Activated CD8-positive, alpha-beta memory T cell treated with anti-CD3 and anti-CD28 coated beads for 36 hours (primary cell): ENCODE measurements around the gene CYP24A1. TPM values are rescaled to one million over a fixed set of nuclear protein-coding genes. Genes with fewer than 3 reads are reported as not detected.

Source experiments
- CTCF ChIA-PET: fragments of 350-600 bp; sonication (Branson Sonifier 250); formaldehyde crosslinking; loops from one replicate; lab custom pipeline; 2021; ENCODE audit warnings: antibody characterized with exemption; lab: Charles Lee
- POLR2A ChIA-PET: fragments of 350-600 bp; sonication (Branson Sonifier 250); formaldehyde crosslinking; loops from one replicate; lab custom pipeline; 2021; ENCODE audit warnings: antibody characterized with exemption; lab: Charles Lee
- total RNA-seq, 2 experiments: library from RNA; stranded (reverse); gene quantifications; one replicate each; pipeline ENCODE4 v1.2.3, GENCODE V29; 2021

Gene CYP24A1
- total RNA-seq, 2 experiments from 2014 or later = 0.13 to 0.34 TPM

DNA sequence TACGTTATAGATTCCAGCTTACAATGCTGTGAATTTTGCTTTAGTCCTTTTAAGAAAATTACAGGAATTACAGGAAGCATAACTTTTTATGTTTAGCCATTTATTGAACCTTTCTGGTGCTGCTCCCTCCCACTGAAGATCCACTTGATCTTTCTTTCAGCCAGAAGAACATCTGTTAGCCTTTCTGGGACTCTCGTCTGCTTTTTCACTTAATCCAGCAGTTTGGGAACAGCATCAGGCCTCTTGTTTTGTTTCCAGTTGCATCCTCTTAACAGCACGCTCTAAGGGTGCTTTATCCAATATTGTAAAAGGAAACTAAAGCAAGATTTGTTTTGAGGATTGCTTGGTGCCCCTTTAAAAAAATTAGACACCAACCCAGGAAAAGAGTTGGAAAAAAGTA is 10.3 kb upstream of the CYP24A1 start:
- CTCF ChIA-PET = no interaction called here
- POLR2A ChIA-PET = interaction anchor here (0.6 kb wide), 1 partner anchor 1670 kb away, joined by 3 read pairs; no protein-coding TSS in a partner anchor

DNA sequence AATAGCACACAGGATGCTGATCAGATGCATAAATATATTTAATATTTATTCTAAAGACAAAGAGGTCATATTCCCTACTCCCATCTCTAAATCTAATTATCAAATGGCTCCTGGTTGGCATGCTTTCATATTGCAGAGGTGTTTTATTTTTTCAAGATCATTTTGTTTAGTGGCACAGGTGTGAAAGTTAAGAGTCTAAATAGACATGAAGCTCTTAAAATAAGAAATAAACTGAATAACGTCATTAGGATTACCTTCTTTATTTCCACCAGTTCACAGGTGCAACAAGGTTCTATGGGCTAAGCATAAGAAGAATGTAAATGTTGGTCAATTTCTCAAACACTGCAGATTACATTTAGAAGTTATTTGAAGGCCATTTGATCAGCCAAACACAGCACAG is 7.1 kb upstream of the CYP24A1 start:
- POLR2A ChIA-PET = no interaction called here
- CTCF ChIA-PET = interaction anchor here (0.6 kb wide), 1 partner anchor 41 kb away, joined by 3 read pairs; no protein-coding TSS in a partner anchor

DNA sequence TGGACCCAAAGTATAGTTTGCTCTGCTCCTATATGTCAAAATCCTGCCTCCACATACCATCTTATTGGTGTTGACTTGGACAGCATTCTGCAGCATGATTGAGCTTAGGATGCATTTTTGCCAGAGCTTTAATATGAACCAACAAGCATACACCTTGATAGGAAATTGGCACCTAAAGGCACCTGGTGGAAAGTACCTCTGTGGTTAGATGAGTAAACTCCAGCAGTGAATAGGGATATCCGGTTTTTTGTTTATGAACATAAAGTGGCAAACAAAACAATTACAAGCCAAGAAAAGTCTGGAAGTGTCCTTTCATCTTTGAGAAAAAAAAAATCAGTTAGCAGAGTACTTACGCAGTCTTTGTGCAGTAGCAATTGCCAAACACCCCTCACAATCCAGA is 6.2 kb upstream of the CYP24A1 start:
- POLR2A ChIA-PET = no interaction called here
- CTCF ChIA-PET = no interaction called here

DNA sequence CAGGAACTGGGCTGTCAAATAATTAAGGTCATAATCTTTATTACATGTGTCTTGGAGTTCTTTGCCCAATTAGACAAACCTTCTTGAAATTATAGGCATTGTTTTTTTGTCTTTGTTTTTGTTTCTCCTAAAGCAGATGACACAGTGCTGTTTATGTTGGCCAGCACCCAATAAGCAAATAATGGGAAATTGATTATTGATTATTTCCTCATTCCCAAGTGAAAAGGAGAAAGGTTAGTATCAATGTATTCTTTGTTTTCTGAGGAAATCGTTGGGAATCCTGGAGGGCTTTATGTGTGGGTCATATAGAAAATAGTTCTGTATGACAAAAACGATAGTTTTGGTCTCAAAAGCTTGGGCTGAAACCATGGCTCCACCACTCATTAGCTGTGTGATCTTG is 4.5 kb upstream of the CYP24A1 start:
- ChIA-PET CTCF (no interaction called here), POLR2A (no interaction called here)

DNA sequence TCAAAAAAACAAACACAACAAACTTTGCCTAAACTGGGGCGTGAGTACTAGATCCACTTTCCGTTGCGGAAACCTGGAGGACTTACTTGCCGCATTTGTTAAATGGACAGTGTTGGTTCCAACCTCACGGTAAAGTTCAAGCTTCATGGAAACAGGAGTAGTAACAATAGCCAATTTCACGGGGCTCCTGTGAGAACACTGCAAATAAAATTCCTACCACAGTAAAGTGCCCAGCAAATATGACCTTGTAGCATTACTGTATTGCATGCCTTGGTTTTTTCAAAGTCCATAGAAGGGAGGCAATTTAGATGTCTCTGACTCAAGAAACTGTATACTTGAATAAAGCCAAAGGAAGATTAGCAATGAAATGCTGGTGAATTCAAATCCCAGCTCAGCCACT is 3.6 kb upstream of the CYP24A1 start:
- CTCF ChIA-PET = no interaction called here
- POLR2A ChIA-PET = no interaction called here

DNA sequence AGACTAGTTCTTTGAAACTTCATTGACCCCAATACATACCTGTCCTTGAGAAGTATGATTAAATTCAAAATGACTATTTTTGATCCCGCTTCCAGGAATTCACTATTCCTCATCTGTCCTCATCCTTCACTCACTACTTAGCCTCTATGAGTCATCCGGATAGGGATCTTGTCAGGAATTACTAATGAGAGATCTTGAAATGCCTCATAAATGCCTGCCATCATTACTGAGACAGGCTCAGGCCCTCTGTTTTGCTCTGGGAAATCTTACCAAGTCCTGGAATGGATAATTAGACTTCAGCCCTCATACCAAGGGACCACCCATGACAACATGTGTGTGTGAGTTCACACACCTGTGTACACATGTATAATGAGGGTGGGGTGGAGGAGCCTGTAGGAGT is 2.8 kb upstream of the CYP24A1 start:
- POLR2A ChIA-PET = no interaction called here
- CTCF ChIA-PET = no interaction called here

DNA sequence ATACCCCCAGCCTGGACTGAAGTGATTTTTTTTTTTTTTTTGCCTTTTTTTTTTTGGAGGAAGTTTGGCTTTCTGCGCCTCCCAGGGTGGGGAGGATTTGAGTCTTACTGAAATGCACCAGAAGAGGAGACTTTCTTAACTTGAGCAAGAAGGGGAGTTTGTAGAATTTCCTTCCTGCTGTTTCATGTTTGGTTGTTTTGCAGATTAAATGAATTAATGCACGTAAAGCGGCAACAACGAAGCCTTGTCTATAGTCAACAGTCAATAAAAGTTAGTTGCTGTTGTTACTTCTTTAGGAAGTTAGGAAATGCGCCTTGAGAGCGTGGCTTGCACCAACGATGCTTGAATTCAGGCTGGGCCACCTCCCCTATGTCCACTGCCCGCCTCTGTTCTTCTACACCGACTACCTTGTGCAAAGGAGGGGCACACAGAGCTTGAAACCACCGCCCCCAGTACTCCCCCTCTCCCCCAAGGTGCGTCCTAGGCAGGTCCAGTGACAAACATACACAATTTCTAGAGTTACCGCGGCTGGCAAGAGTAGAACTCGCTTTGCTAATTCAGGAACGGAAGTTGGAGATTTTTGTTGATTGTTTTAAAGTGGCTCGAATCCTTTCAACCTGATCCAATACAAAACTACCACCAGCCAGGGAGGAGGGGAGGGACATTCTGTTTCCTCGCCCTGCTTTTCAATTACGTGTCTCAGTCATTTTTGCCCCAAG is 830 bp upstream of the CYP24A1 start:
- POLR2A ChIA-PET = no interaction called here
- CTCF ChIA-PET = interaction anchor here (0.6 kb wide), 1 partner anchor 481 kb away, joined by 3 read pairs; no protein-coding TSS in a partner anchor

DNA sequence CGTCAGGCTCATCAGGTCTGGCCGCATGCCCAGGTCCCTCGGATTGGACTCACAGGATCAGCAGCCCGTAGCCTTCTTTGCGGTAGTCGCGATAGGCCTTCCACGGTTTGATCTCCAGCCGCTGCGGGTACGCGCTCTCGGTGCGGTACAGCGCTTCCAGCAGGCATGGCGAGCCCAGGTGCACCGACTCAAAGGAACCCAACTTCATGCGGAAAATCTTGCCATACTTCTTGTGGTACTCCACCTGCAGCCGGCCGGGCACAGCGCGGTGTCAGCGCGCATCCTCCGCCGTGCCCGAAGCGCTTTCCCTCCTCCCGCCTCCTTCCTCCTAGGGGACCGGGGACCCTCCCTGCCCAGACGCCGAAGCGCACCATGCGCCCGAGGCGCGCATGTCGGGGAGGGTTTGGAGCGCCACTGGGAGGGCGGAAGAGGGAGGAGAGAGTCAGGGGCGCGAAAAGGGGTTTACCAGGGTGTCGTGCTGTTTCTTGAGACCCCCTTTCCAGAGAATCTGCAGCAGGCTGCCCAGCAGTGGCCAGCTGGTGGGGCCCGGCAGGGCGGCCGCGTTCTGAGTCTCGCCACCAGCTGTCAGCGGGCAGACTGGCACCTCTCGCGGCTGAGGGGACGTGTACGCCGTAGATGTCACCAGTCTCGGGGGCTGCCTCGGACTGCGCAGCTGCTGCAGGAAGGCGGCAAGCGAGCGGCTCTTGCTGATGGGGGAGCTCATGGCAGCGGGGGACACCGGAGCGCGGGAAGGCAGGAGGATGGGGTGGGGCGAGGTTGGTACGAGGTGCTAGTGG is 732 bp downstream of the CYP24A1 start:
- ChIA-PET POLR2A (no interaction called here), CTCF (no interaction called here)

DNA sequence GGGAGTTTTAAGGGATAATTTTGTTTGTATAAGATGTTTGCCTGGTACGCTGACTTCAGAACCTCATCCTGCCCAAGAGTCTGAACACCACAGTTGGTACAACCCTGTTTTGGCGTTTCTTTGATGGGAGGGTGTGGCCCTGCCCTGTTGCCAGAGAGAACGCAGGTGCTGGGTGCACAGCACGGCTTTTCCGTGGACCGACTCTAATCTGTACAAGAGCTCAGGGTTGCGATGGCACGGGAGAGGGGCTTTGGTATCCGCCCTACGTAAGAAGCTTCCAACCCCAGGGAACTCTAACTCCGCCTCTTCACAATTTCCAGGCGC is 1.3 kb downstream of the CYP24A1 start:
- POLR2A ChIA-PET = no interaction called here

DNA sequence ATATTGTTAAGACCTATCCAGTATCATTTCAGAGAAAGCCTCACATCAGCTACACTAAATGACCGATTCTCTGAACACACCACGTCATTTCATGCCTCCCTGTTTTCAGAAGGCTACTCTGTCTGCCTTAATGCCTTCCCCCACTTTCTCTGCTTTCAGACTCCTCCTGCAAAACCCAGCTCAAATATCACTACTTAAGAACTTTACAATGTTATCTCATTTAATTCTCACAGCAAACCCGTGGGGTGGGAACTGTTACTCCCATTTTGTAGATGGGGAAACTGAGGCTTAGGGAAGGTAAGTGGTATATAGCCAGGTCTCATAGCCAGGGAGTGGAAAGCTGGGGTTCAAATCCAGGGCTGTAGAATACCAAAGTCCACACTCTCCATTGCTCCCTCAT is 2.8 kb downstream of the CYP24A1 start:
- POLR2A ChIA-PET = no interaction called here

More for the DNA sequence above, 1.3 kb downstream of the CYP24A1 start:
- CTCF ChIA-PET = no interaction called here

DNA sequence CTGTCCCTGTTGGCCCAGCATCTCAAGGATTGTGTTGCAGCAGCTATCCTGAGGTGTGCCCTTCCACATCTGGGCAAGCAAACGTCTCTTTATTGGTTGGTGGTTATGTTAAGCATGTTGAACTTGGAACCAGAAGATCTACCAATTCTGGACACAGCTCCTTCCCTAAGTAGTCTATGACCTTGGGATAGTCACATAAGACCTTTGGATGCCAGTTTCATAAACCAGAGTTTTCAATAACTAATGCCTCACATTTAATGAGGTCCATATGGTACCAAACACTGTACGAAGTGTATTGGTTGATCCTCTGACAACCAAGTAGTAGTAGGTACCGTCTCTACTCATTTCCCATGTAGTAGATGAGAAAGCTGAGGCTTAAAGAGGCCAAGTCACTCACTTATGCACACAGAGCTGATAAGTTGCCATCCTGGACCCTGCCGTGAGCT is 3.7 kb downstream of the CYP24A1 start:
- CTCF ChIA-PET = no interaction called here
- POLR2A ChIA-PET = no interaction called here

More for the DNA sequence above, 2.8 kb downstream of the CYP24A1 start:
- CTCF ChIA-PET = no interaction called here

DNA sequence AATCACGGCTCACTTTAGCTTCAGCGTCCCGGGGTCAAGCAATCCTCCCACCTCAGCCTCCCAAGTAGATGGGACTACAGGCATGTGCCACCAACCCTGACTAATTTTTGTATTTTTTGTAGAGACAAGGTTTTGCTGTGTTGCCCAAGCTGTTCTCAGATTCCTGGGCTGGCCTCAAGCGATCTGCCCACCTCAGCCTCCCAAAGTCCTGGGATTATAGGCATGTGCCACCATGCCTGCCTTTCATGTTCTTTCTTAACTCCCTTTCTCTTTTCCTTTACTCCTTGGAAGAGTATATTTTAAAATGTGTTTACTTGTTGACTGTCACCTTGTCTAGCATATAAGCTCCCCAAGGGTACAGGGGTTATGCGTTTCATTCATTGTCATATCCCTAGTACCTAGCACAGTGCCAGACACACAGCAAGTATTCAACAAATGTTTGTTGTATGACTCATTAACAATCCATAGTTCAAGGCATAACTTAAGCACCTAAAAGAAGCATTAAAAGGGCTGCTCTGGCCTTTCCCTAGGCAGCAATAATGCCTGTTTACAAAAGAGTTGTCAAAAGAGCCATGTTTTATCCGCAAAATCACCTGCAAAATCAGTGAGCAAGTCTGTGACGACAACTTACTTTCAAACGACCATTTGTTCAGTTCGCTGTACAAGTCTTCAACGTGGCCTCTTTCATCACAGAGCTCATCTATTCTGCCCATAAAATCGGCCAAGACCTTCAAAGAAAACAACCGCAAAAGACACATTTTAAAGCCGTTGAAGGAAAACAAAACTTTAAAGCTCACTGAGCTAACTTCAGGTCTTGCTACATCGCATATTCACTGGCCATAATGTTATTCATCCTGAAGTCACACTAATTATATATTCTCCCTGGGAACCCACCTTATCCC is 4.6 kb downstream of the CYP24A1 start:
- ChIA-PET POLR2A (no interaction called here), CTCF (no interaction called here)

DNA sequence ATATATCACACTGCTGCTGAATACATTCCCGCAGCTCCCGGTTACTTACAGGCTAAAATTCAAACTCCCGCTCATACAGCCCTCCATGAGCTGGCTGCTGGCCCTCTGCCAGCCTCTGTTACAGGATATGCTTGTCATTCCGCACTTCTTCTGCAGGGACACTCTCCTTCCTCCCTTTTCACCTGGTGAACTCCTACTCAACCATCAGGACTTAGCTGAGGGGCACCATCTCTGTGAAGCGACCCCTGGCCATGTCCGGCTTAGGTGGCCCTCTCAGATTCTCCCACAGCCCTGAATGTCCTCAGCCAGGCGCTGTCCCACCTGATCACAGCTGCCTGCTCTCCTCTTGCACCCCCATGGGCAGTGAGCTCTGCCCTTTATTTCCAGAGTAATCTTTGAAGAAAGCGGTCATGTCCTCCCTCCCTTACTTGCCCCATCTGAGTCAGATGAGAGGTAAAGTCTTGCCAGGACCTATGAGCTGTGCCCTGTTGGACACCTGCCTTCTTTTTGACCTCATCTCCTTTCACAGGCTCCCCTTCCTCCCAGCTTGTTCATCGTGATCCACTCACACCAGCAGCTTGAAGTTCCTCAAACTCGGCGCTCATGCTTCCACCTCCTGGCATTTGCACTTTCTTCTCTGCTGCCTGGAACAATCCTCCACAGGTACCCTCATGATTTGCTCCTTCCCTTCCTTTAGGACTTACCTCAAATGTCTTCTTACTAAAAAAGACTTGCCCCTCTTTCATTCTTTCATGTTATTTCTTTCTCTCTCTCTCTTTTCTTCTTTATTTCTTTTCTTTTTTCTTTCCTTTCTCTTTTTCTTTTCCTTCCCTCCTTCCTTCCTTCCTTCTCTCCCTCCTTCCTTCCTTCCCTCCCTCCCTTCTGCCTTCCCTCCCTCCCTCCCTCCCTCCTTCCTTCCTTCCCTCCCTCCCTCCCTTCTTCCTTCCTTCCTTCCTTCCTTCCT is 5.6 kb downstream of the CYP24A1 start:
- POLR2A ChIA-PET = no interaction called here
- CTCF ChIA-PET = interaction anchor here (0.6 to 0.7 kb wide), 2 partner anchors 23 to 251 kb away, joined by 3 read pairs; no protein-coding TSS in a partner anchor

DNA sequence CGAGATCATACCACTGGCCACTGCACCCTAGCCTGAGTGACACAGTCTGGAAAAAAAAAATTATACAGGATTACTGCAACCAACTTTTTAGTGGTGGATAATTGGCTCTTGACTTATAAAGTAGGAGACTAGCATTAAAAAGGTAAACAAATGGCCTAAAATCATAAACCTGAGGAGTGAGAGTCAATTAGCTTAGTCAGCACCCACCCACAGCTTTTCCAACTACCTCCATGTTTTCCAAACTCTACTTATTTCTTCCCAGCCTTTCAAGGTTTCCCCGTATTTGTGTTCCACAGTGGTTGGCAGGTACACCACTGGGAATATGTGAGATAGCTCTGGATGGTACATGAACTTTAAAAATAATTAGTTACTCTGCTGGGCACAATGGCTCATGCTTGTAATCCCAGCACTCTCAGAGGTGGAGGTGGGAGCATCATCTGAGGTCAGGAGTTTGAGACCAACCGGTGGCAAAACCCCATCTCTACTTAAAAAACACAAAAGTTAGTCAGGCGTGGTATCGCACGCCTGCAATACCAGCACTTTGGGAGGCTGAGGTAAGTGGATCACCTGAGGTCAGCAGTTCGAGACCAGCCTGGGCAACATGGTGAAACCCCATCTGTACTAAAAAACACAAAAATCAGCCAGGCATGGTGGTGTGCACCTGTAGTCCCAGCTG is 6.7 kb downstream of the CYP24A1 start:
- CTCF ChIA-PET = no interaction called here
- POLR2A ChIA-PET = no interaction called here

DNA sequence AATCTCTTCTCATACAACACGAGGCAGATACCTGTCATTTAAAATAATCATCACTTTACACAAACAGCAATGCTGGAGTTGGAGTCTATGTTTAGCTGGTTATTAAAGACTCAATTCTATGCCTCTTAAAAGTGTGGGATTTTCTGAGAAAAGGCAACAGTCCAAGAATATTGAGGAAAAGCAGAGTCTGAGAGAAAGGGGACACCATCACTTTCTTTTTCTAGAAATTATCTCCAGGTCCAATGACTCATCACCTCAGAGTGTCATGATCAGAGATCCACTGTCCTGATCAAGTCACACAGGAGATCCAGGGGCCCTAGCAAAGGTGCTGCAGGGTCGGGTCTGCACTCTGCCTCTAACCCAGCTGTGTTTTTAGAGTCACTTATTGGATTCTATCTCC is 8.0 kb downstream of the CYP24A1 start:
- POLR2A ChIA-PET = no interaction called here
- CTCF ChIA-PET = no interaction called here

DNA sequence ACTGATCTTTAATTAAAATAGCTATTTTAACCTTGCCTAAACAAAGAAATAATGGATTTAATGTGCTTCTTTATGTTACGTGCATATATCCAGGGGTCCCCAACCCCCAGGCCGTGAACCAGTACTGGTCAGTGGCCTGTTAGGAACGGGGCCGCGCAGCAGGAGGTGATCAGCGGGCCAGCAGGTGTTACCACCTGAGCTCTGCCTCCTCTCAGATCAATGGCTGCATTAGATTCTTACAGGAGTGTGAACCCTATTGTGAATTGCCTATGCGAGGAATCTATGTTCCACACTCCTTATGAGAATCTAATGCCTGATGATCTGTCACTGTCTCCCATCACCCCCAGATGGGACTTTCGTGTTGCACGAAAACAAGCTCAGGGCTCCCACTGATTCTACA is 8.8 kb downstream of the CYP24A1 start:
- ChIA-PET POLR2A (no interaction called here), CTCF (no interaction called here)

DNA sequence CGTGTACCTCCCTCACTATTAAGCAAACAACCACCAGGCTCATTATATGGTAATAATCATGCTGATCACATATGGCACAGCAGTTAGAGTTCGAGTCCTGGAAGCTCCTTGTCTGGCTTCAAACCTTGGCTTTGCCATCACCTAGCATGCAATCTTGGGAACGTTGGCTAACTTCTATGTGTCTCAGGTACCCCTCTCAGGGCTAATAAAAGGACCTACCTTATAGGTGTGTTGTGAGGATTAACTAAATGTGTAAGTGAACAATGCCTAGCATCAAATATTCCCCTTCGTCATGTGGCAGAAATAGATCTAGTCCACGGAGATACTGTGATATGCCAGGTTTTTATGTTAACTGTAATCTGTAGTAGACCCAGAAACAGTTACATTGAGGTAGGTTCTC is 10.4 kb downstream of the CYP24A1 start:
- CTCF ChIA-PET = no interaction called here
- POLR2A ChIA-PET = no interaction called here

DNA sequence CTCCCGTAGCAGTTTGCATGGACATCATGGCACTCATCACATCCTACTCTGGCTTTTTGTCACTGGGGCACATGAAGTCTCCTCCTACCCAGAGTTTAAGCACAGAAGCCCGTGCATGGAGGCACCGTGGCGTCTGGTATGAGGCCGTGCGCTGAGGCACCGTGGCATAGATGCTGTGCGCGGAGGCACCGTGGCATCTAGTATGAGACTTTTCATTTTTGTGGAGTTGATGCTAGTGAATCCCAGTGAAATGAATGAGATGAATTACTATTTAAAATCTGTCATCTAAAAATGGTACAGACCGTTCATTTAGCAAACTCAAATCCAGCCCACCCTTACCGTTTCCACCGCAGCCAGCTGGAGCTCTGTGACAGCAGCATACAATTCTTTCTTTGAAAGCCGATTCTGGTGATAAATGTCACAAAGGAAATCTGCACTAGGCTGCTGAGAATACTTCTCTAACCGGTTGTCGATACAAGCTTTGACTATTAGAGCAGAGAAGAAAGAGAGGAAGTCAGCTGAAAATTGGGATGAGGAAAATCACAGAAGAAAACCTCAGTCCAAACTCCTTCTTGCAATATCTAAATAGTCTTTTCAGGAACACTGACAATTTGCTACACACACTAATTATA is 11.3 kb downstream of the CYP24A1 start:
- ChIA-PET POLR2A (no interaction called here), CTCF (no interaction called here)
